Subcutaneous adipose tissue (tissue), 4 donors: Measurements from ENCODE around the gene LRRK1. TPM values are rescaled to one million over a fixed set of nuclear protein-coding genes. Genes with fewer than 3 reads are reported as not detected.

ENCODE experiments used
- total RNA-seq, 4 donors: library from RNA; depleted of rRNA; stranded (reverse); fragments of >200 nt; gene quantifications; one replicate each; pipeline ENCODE4 v1.1.0, GENCODE V29; 2016
- TF ChIP-seq, protein P1 (sequence below): fragments of 450-650 bp; IDR thresholded peaks from one replicate; pipeline ENCODE4 v1.5.1; 2016; ENCODE audit warnings: low read depth, mild to moderate bottlenecking, control low read depth, antibody characterized with exemption, moderate library complexity

Gene LRRK1
- total RNA-seq, 4 donors from 2014 or later = 9.6 to 21.6 (median 17.3) TPM

DNA sequence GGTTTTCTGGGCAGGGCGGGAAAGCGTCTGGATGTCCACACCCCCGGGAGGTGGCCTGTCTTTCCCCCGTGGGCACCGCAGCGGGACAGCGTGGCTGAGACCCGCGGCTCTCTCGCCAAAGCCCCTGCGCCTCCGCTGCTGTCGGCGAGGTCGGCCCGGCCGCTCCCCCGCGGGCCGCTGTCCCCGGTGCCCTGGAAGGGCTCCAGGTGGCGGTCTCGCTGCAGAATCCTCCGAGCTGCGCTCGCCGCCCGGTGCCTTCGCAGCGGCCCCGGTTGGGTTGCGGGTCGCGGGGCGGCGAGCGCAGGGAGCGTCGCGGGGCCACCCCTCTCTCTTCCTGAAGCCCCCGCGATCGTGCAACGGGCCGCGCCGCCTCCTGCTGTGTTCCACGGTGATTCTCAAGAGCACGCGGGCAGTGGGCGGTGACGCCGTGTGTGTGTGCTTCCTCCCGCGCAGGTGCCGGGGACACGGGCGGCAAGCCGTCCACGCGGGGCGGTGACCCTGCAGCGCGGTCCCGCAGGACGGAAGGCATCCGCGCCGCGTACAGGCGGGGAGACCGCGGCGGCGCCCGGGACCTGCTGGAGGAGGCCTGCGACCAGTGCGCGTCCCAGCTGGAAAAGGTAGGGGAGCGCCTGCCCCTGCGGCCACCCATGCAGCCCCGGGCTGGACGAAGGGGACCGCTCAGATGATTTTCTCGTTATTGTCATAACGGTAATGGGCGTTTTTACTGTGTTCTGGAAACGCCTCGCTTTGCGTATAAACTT lies 54.4 kb downstream of the LRRK1 start:
- TF ChIP-seq, protein P1, sequence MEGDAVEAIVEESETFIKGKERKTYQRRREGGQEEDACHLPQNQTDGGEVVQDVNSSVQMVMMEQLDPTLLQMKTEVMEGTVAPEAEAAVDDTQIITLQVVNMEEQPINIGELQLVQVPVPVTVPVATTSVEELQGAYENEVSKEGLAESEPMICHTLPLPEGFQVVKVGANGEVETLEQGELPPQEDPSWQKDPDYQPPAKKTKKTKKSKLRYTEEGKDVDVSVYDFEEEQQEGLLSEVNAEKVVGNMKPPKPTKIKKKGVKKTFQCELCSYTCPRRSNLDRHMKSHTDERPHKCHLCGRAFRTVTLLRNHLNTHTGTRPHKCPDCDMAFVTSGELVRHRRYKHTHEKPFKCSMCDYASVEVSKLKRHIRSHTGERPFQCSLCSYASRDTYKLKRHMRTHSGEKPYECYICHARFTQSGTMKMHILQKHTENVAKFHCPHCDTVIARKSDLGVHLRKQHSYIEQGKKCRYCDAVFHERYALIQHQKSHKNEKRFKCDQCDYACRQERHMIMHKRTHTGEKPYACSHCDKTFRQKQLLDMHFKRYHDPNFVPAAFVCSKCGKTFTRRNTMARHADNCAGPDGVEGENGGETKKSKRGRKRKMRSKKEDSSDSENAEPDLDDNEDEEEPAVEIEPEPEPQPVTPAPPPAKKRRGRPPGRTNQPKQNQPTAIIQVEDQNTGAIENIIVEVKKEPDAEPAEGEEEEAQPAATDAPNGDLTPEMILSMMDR = no peak

DNA sequence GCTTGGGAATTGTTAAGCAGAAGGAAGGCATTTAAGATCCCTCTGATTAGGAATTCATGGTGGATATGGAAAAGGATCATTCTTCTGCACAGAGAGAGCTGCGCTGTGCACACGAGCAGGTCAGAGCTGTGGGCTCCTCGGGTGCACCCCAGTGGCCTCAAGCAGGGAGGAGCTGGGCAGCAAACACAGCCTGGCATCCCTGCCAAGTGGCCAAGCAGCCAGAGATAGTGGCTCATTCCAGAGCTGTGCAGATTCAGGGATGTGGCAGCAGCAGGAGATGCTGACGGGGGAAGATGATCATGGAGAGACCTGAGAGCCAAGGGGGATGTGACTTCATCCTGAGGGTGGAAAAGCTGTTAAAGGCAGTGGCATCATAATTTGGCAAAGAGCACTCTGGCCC lies 55.9 kb downstream of the LRRK1 start:
- TF ChIP-seq, protein P1 = no peak

DNA sequence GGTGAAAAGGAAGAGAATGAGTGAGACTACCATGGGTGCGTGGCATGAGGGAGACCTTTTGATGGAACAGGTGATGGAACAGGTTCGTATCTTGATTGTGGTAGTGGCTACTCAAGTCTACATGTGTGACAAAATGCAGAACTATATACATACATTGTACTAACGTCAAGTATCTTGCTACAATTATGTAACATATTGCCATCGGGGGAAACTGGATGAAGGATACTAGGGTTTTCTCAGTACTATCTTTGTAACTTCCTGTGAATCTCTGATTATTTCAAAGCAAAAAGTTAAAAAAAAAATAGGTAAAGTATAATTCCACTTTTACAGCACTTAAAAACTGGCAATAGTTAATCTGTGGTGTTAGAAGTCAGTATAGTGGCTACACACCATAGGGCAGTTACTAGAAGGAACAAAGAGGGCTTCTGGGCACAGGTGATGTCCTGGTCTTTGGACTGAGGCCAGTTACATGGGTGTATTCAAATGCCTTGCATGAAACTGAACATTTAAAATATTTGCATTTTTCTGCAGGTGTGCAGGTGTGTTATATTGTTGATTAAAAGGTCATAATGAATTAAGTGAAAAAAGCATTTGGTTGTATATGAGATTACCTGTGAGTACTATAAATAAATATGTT lies 61.4 kb downstream of the LRRK1 start:
- TF ChIP-seq, protein P1 = no peak

DNA sequence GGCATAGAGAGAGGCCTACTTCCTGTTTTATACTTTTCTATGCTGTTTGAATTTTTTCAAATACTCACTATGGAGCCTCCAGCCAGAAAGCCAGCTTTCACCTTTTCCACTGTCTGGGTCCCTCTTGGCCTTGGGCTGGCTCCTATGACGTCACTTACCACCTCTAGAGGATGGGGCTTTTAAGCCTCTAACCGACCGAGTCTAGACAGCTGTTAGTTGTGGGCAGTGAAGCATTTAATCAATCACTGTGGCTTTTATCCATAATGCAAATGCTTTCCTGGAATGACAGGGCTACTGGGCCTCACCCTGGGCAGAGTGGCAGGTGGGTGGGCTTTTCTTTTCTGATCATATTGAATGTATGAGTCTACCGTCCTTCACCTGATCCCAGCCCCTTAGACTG lies 61.9 kb downstream of the LRRK1 start:
- TF ChIP-seq, protein P1 = no peak

DNA sequence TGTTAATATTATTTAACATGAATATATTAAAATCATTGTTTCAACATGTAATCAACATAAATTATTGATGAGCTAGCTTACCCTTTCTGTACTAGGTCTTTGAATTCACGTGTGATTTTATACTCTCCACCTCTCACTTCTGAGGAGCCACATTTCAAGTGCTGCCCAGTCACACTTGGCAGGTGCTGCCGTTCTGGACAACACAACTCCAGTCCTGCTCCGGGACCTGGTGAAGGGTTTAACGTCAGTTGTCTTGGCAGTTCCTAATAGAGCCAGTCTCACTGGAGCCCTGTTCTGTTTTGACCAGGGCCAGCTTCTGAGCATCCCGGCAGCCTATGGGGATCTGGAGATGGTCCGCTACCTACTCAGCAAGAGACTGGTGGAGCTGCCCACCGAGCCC lies 64.1 kb downstream of the LRRK1 start:
- TF ChIP-seq, protein P1 = no peak

DNA sequence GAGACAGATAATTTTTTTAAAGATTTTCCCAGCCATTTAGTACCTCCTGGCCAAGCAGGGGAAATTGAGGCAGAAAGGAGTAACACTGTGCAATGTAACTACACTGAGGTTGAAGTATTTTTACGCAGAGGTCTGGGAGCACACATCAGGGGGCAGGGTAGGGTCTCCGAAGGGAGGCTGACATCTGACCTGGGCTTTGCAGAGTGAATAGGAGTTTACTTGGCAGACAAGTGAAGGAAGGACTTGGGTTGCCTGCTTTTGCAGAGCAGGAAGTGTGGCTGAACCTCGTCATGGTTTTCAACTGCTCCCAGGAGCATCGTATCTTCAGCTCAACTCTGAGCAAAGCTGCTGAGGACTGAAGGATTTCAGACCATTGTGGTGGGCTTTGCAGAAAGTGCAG lies 66.2 kb downstream of the LRRK1 start:
- TF ChIP-seq, protein P1 = no peak

DNA sequence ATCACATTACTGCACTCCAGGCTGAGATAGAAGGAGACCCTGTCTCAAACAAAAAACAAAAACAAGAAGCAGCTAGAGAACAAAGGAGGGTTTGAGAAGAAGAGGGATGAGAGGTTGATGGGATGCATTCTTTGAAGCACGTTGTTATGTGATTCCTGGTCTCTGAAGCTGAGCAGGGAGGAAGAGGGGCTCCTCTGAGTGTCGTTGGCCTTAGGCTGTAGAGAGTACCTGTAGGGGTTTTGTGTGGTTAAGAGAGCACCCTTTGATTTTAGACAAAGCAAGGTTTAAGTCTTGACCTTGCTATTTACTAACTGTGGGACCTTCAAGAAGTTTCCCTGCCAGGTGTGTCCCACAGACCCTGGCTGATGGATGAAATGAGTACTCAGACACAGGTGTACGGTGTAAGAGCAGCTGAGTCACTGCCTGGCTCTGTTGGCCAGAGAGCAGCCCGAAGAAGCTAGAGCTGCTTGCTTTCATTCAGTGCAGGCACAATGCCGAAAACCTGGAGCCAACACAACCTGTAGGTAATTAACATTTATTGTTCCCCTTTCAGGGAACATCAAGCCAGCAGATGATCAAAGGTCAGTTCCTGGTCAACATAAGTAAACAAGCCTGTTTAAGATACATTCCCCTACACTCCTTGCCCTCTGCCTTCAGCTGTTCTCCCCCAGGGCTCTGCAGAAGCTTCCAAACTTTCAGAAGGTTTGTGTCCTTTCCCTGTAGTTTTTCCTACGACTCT lies 67.2 kb downstream of the LRRK1 start:
- TF ChIP-seq, protein P1 = no peak
